MM.1S (cell line): ENCODE measurements around the gene KAT14.

Source experiments
- DNase-seq: peaks from one replicate; pipeline ENCODE4 v3.0.0-alpha.2; 2015
- H2AFZ ChIP-seq: fragments of 300-600 bp; sonication (generic); 2 replicates; pipeline ENCODE4 v1.6.0; 2016; ENCODE audit warnings: antibody characterized with exemption, low read length
- H3F3A ChIP-seq: fragments of 300-600 bp; sonication (generic); 2 replicates; pipeline ENCODE4 v1.6.1; 2016; ENCODE audit warnings: mild to moderate bottlenecking, antibody characterized with exemption, low read length, moderate library complexity, mixed read lengths; ENCODE audit not compliant: insufficient read depth
- H3K27ac ChIP-seq: fragments of 300-600 bp; sonication (generic); 2 replicates; pipeline ENCODE4 v1.5.1; 2016; ENCODE audit warnings: mild to moderate bottlenecking, low read length
- H3K27me3 ChIP-seq: fragments of 300-600 bp; sonication (generic); replicated peaks from 2 replicates; pipeline ENCODE4 v1.6.0; 2016; ENCODE audit warnings: low read length; ENCODE audit not compliant: insufficient read depth
- H3K36me3 ChIP-seq: fragments of 300-600 bp; sonication (generic); replicated peaks from 2 replicates; pipeline ENCODE4 v1.6.1; 2016; ENCODE audit warnings: mild to moderate bottlenecking, low read length, mixed read lengths; ENCODE audit not compliant: insufficient read depth
- H3K4me1 ChIP-seq: fragments of 300-600 bp; sonication (generic); 2 replicates; pipeline ENCODE4 v1.6.1; 2016; ENCODE audit warnings: low read length, mixed read lengths
- H3K4me2 ChIP-seq: fragments of 300-600 bp; sonication (generic); 2 replicates; pipeline ENCODE4 v1.6.0; 2016; ENCODE audit warnings: low read depth, low read length
- H3K4me3 ChIP-seq: fragments of 300-600 bp; sonication (generic); 2 replicates; pipeline ENCODE4 v1.5.1; 2016; ENCODE audit warnings: low read length, mixed read lengths
- H3K79me2 ChIP-seq: fragments of 300-600 bp; sonication (generic); 2 replicates; pipeline ENCODE4 v1.6.1; 2016; ENCODE audit warnings: mixed run types, low read length, mixed read lengths
- H3K9ac ChIP-seq: fragments of 300-600 bp; sonication (generic); 2 replicates; pipeline ENCODE4 v1.6.1; 2016; ENCODE audit warnings: low read length, mixed read lengths
- H3K9me2 ChIP-seq: fragments of 300-600 bp; sonication (generic); replicated peaks from 2 replicates; pipeline ENCODE4 v1.6.1; 2016; ENCODE audit warnings: mild to moderate bottlenecking, low read length, mixed read lengths; ENCODE audit not compliant: insufficient read depth
- H3K9me3 ChIP-seq: fragments of 300-600 bp; sonication (generic); replicated peaks from 2 replicates; pipeline ENCODE4 v1.6.1; 2016; ENCODE audit warnings: mild to moderate bottlenecking, low read length, mixed read lengths; ENCODE audit not compliant: insufficient read depth
- H4K20me1 ChIP-seq: fragments of 300-600 bp; sonication (generic); 2 replicates; pipeline ENCODE4 v1.6.1; 2016; ENCODE audit warnings: mild to moderate bottlenecking, low read length, moderate library complexity, mixed read lengths; ENCODE audit not compliant: insufficient read depth
- EZH2 ChIP-seq: fragments of 300-600 bp; sonication (generic); optimal IDR thresholded peaks from 2 replicates; pipeline ENCODE3; 2017; ENCODE audit warnings: low read depth, mild to moderate bottlenecking, antibody characterized with exemption, low read length, mixed read lengths
- EZH2phosphoT487 ChIP-seq: fragments of 300-600 bp; sonication (generic); IDR thresholded peaks from 2 replicates; pipeline ENCODE4 v1.6.1; 2018; ENCODE audit warnings: antibody characterized with exemption, low read length
- TF ChIP-seq, protein P1 (sequence below): fragments of 300-600 bp; sonication (generic); IDR thresholded peaks from 2 replicates; pipeline ENCODE4 v1.5.1; 2016; ENCODE audit warnings: antibody characterized with exemption, low read length, mixed read lengths

KAT14 gene

DNA sequence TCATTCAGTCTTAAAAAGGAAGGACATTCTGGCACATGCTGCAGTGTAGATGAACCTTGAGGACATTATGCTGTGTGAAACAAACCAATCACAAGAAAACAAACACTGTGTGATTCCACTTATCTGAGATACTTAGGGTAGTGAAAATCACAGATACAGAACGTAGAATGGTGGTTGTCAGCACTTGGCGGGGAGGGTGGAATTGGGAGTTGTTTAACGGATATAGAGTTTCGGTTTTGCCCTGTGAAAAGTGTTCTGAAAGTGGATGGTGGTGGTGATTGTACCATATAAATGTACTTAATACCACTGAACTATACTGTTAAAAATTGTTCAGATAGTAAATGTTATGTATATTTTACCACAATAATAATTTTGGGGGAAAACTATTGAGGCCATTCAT is 18.4 kb downstream of the KAT14 start:
- H3K9me2 ChIP-seq = no peaks in the 10 kb centered on the region
- no peaks in the 10 kb centered on the region for H3K27me3 ChIP-seq
- no peaks in the 10 kb centered on the region for H4K20me1 ChIP-seq
- peak overlapping the region; percentile 59 for H3K4me2 ChIP-seq
- 0 out of 2 replicates have a peak overlapping the region, but pooled peaks have one; percentile 11 for H3K27ac ChIP-seq
- H3F3A ChIP-seq = peaks cover 13% of the 10 kb centered on the region; the same call in 1 of the 2 replicates
- H2AFZ ChIP-seq = no peak overlapping the region
- no peaks in the 10 kb centered on the region for H3K79me2 ChIP-seq
- H3K36me3 ChIP-seq = no peaks in the 10 kb centered on the region
- H3K9me3 ChIP-seq = no peaks in the 10 kb centered on the region
- H3K4me3 ChIP-seq = peak overlapping the region; percentile 4; the same call in 1 of the 2 replicates
- peak; percentile 56 for DNase-seq
- no peak overlapping the region for H3K9ac ChIP-seq
- TF ChIP-seq EZH2phosphoT487 (no peak), EZH2 (no peak)
- TF ChIP-seq, protein P1, sequence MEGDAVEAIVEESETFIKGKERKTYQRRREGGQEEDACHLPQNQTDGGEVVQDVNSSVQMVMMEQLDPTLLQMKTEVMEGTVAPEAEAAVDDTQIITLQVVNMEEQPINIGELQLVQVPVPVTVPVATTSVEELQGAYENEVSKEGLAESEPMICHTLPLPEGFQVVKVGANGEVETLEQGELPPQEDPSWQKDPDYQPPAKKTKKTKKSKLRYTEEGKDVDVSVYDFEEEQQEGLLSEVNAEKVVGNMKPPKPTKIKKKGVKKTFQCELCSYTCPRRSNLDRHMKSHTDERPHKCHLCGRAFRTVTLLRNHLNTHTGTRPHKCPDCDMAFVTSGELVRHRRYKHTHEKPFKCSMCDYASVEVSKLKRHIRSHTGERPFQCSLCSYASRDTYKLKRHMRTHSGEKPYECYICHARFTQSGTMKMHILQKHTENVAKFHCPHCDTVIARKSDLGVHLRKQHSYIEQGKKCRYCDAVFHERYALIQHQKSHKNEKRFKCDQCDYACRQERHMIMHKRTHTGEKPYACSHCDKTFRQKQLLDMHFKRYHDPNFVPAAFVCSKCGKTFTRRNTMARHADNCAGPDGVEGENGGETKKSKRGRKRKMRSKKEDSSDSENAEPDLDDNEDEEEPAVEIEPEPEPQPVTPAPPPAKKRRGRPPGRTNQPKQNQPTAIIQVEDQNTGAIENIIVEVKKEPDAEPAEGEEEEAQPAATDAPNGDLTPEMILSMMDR = no peak
- H3K4me1 ChIP-seq = peaks cover 31% of the 10 kb centered on the region

DNA sequence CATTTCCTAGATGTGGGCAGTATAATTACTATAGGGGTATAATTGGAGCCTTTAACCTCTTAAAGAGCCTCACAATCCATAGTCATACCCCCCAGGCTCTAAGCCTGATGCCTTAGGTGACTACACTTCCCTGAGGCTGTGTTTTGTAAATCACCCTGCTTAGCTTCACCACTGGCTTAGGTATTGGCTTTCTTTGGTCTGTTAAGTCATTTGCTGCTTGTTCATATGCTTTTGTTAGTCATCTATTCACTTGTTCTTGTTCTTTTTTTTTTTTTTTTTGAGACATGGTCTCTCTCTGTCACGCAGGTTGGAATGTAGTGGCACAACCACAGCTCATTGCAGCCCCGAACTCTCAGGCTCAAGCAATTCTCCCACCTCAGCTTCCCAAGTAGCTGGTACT is 26.7 kb downstream of the KAT14 start:
- Histone ChIP-seq H3K36me3 (no peaks in the 10 kb centered on the region), H3K4me2 (no peak overlapping the region), H3F3A (no peaks in the 10 kb centered on the region), H4K20me1 (no peaks in the 10 kb centered on the region), H3K27ac (no peak overlapping the region), H3K27me3 (no peaks in the 10 kb centered on the region), H3K4me1 (no peaks in the 10 kb centered on the region), H3K9ac (no peak overlapping the region), H3K79me2 (no peaks in the 10 kb centered on the region), H3K9me2 (no peaks in the 10 kb centered on the region), H2AFZ (no peak overlapping the region), H3K4me3 (no peak overlapping the region), H3K9me3 (no peaks in the 10 kb centered on the region)
- no peak for DNase-seq
- TF ChIP-seq EZH2 = no peak
- TF ChIP-seq, protein P1 = no peak
- TF ChIP-seq EZH2phosphoT487 = no peak

- Histone ChIP-seq H3K9me2 (no peaks in the 10 kb centered on the region), H3K27me3 (no peaks in the 10 kb centered on the region), H3K9me3 (no peaks in the 10 kb centered on the region), H4K20me1 (no peaks in the 10 kb centered on the region), H3K4me1 (no peaks in the 10 kb centered on the region), H3K9ac (no peak overlapping the region), H3K27ac (no peak overlapping the region), H3K36me3 (no peaks in the 10 kb centered on the region), H3K4me2 (no peak overlapping the region), H3K4me3 (no peak overlapping the region), H3F3A (no peaks in the 10 kb centered on the region), H2AFZ (no peak overlapping the region), H3K79me2 (no peaks in the 10 kb centered on the region)
- DNase-seq = no peak
- TF ChIP-seq, protein P1 = no peak
- TF ChIP-seq EZH2 = no peak
- TF ChIP-seq EZH2phosphoT487 = no peak
Observed at GRCh38 chr20:18165553-18165952, 27.9 kb downstream of the KAT14 start.
